ENCODE measurements around the gene CHRNB2. TPM values are rescaled to one million over a fixed set of nuclear protein-coding genes. Genes with fewer than 3 reads are reported as not detected.

Gene CHRNB2
- 0.23 TPM in 1 of 2 replicates, not detected in the other for total RNA-seq (ENCODE audit: low replicate concordance)

DNA sequence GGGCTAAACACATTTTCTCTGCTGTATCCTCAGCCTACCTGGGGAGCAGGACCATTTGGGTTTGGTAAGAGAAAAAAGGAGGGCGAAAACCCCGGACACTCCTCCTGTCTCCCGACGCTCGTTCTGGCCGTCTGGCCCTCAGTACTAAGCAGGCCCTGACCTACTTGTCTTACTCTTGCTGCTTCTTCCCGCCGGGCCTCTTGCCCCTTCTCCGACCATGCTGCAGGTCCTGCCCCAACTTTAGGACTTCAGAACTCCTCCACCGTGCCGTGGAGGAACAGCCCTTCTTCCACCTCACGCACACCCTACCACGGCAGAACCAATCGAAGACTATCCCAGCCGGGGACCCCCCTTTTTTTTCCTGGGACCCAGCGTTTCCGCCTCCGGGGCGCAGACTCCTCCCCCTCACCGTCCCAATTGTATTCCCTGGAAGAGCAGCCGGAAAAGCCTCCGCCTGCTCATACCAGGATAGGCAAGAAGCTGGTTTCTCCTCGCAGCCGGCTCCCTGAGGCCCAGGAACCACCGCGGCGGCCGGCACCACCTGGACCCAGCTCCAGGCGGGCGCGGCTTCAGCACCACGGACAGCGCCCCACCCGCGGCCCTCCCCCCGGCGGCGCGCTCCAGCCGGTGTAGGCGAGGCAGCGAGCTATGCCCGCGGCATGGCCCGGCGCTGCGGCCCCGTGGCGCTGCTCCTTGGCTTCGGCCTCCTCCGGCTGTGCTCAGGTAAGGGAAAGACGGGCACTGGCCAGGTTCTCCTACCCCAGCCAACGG lies at the start of gene CHRNB2:
CHRNB2 (plus strand) TSS at position 393 of the 771 bp plus-strand sequence; CDS start at position 660, 267 bp downstream.

GRCh38 chr1:154557939-154558719 lies 9.4 kb upstream of the CHRNB2 start, which contains the start of gene UBE2Q1:
Gene UBE2Q1, minus strand, starts transcription at chr1:154558662. Its CDS starts 109 bp downstream, at chr1:154558553.

DNA sequence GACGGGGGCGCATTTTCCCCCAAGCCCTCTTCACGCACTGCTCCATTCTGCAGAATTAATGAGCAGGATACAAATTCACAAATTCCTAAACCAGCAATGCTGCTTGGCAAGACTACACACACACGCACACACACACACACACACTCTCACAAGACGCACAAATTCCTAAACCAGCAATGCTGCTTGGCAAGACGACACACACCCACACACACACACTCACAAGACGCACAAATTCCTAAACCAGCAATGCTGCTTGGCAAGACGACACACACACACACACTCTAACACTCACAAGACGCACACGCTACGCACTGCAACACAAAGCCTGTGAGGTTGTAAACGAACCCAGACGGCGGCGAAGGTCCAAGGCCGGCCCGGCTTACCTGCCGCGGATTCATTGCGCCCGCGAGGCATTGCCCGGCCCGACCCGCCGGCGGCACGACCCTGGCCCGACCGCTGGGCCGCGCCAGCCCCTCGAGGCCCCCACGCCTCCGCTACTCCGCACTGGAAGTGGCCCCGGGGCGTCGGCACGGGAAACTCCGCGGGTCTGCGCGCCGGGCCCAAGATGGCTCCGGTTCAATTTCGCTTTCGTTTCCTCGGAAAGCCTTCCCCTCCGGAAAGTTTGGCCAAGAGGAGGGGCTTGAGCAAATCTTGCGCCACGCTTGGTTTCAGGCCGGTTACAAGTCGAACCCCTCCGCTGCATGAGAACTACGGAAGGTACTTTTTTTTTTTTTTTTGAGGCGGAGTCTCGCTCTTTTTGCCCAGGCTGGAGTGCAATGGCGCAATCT lies 40.2 kb downstream of the CHRNB2 start, which contains the start of gene ADAR:
ADAR (minus strand) TSS at position 578 of the 788 bp plus-strand sequence; CDS start at position 398, 180 bp downstream.

Other genes with a start within 250 kb of the CHRNB2 start
- gene AQP10, start 246.7 kb upstream of the CHRNB2 start, total RNA-seq (ENCODE audit: low replicate concordance) = 0.12 and 0.15 TPM in 2 replicates
- gene ATP8B2, start 242.3 kb upstream of the CHRNB2 start, total RNA-seq (ENCODE audit: low replicate concordance) = 112 and 199 TPM in 2 replicates
- gene IL6R, start 162.4 kb upstream of the CHRNB2 start, total RNA-seq (ENCODE audit: low replicate concordance) = 1.1 and 12.5 TPM in 2 replicates
- gene TDRD10, start 65.6 kb upstream of the CHRNB2 start, total RNA-seq (ENCODE audit: low replicate concordance) = not detected in 2 replicates
- gene SHE, start 65.4 kb upstream of the CHRNB2 start, total RNA-seq (ENCODE audit: low replicate concordance) = under 0.01 and 0.12 TPM in 2 replicates
- 21.9 and 50.7 TPM in 2 replicates for gene UBE2Q1, start 9.1 kb upstream of the CHRNB2 start, total RNA-seq (ENCODE audit: low replicate concordance)
- 51.1 and 64.6 TPM in 2 replicates for gene ADAR, start 40.4 kb downstream of the CHRNB2 start, total RNA-seq (ENCODE audit: low replicate concordance)